GM23248 (cell line): ENCODE results near the gene CCT5. TPM values are rescaled to one million over a fixed set of nuclear protein-coding genes. Genes with fewer than 3 reads are reported as not detected.

Experiments used
- DNase-seq: peaks from one replicate; pipeline ENCODE4 v3.0.0-alpha.2; 2015
- H2AFZ ChIP-seq: fragments of 200-600 bp; sonication (generic); 2 replicates; pipeline ENCODE4 v1.6.1; 2016; ENCODE audit warnings: antibody characterized with exemption
- H3F3A ChIP-seq: fragments of 200-600 bp; sonication (generic); 2 replicates; pipeline ENCODE4 v1.6.1; 2016; ENCODE audit warnings: mild to moderate bottlenecking, antibody characterized with exemption, mixed run types; ENCODE audit not compliant: insufficient read depth
- H3K27ac ChIP-seq: fragments of 200-600 bp; sonication (generic); 2 replicates; pipeline ENCODE4 v1.5.1; 2016; ENCODE audit warnings: mild to moderate bottlenecking
- H3K27me3 ChIP-seq: fragments of 200-600 bp; sonication (generic); replicated peaks from 2 replicates; pipeline ENCODE4 v1.6.1; 2016; ENCODE audit warnings: mild to moderate bottlenecking; ENCODE audit not compliant: insufficient read depth
- H3K36me3 ChIP-seq: fragments of 200-600 bp; sonication (generic); 2 replicates; pipeline ENCODE4 v1.6.1; 2016; ENCODE audit warnings: low read depth, mild to moderate bottlenecking
- H3K4me1 ChIP-seq: fragments of 200-600 bp; sonication (generic); 2 replicates; pipeline ENCODE4 v1.6.1; 2016; ENCODE audit warnings: mild to moderate bottlenecking; ENCODE audit not compliant: insufficient read depth
- H3K4me2 ChIP-seq: fragments of 200-600 bp; sonication (generic); one replicate; pipeline ENCODE4 v1.6.1; 2016; ENCODE audit warnings: mild to moderate bottlenecking; ENCODE audit not compliant: unreplicated experiment
- H3K4me3 ChIP-seq: fragments of 200-600 bp; sonication (generic); 2 replicates; pipeline ENCODE4 v1.5.1; 2016; ENCODE audit warnings: mild to moderate bottlenecking
- H3K79me2 ChIP-seq: fragments of 200-600 bp; sonication (generic); 2 replicates; pipeline ENCODE4 v1.6.1; 2016; ENCODE audit warnings: mild to moderate bottlenecking; ENCODE audit not compliant: insufficient read depth
- H3K9ac ChIP-seq: fragments of 200-600 bp; sonication (generic); 2 replicates; pipeline ENCODE4 v1.6.1; 2016; ENCODE audit warnings: mild to moderate bottlenecking
- H3K9me2 ChIP-seq: fragments of 200-600 bp; sonication (generic); 2 replicates; pipeline ENCODE4 v1.6.1; 2016; ENCODE audit warnings: mixed run types, mild to moderate bottlenecking, moderate library complexity; ENCODE audit not compliant: insufficient read depth
- H3K9me3 ChIP-seq: fragments of 200-600 bp; sonication (generic); one replicate; pipeline ENCODE4 v1.6.1; 2017; ENCODE audit warnings: low read depth
- H4K20me1 ChIP-seq: fragments of 200-600 bp; sonication (generic); 2 replicates; pipeline ENCODE4 v1.6.0; 2016; ENCODE audit not compliant: insufficient read depth
- EZH2 ChIP-seq: fragments of 200-600 bp; sonication (generic); IDR thresholded peaks from 2 replicates; pipeline ENCODE4 v1.6.1; 2018; ENCODE audit warnings: antibody characterized with exemption, mild to moderate bottlenecking; ENCODE audit not compliant: insufficient read depth, poor library complexity, severe bottlenecking
- EZH2phosphoT487 ChIP-seq: fragments of 200-600 bp; sonication (generic); IDR thresholded peaks from 2 replicates; pipeline ENCODE4 v1.6.1; 2018; ENCODE audit warnings: antibody characterized with exemption, moderate library complexity, mild to moderate bottlenecking, low read depth; ENCODE audit not compliant: insufficient read depth
- WGBS, 2 experiments: methylation state at CpG; one replicate each; pipeline ENCODE4 v1.1.6; 2015 to 2017; ENCODE audit warnings: low lambda C conversion rate in 2 of 2, low coverage in 1 of 2; ENCODE audit errors: missing lambda C conversion rate in 2 of 2; 5-methylcytosine and 5-hydroxymethylcytosine counted together
- in situ Hi-C: fragments of 300-500 bp; cut with MboI; formaldehyde crosslinking; loops from 2 replicates; pipeline ENCODE4 v1.15.0; 2020
- polyA plus RNA-seq: library from polyadenylated mRNA; unstranded; fragments of >200 nt; fragmentation: Nextera tagmentation; extraction: Ambion mirVana; gene quantifications from 2 replicates; pipeline ENCODE4 v1.2.1, GENCODE V29; 2016
- total RNA-seq: library from RNA; depleted of rRNA; stranded (reverse); fragments of >200 nt; shearing (Covaris generic); gene quantifications from 2 replicates; pipeline ENCODE4 v1.2.3, GENCODE V29; 2014; rRNA removed

Gene CCT5
- total RNA-seq (301 and 392 TPM in 2 replicates), polyA plus RNA-seq (257 and 264 TPM in 2 replicates)

DNA sequence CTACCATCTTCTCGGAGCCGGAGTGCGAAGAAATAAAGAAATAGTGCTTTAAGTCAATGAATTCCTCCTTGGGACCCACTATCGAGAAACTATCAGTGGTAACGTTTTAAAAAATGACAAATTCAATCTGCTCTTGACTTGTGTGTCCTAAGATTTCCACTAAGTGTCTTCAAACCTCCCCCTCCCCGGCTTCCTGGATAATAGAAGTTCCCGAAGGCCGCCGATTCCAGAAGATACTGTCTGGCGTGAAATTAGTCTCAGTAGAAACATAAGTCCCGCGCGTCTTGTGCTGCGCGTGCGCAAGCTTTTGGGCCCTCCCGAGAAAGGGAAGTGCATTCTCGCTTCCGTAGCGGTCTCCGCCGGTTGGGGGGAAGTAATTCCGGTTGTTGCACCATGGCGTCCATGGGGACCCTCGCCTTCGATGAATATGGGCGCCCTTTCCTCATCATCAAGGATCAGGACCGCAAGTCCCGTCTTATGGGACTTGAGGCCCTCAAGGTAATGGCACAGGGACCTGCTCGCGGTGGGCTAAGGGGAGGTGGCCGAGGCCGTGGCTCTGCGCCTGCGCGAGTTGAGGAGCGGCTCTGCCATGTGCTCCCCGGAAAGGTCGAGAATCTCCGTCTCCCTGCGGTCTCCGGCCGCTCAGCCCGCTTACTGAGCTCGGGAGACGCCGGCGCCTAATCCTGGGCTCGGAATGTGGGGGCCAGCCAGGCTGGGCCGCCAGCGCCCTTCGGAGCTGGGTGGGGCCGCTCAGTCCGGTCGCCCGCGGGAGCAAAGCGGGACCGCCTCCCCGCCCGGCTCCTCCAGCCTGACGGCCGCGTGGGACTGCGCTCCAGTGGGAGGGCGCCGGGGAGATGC lies at the start of gene CCT5:
CCT5 (plus strand) TSS at position 333 of the 858 bp plus-strand sequence; CDS start at position 394, 61 bp downstream.
- Histone ChIP-seq H3F3A (0 out of 2 replicates have a peak, but pooled peaks cover 3% of the 10 kb centered on the region), H3K36me3 (peaks cover 22% of the 10 kb centered on the region), H3K4me1 (peaks cover 18% of the 10 kb centered on the region), H3K9me3 (no peaks in the 10 kb centered on the region), H3K9me2 (no peaks in the 10 kb centered on the region), H3K9ac (peak within 1 kb of the TSS; percentile 94), H3K27me3 (no peaks in the 10 kb centered on the region), H3K4me2 (peak within 1 kb of the TSS; percentile 87), H4K20me1 (peaks cover 18% of the 10 kb centered on the region; the same call in 1 of the 2 replicates), H2AFZ (peak within 1 kb of the TSS; percentile 87), H3K27ac (peak within 1 kb of the TSS; percentile 94), H3K79me2 (peaks cover 79% of the 10 kb centered on the region), H3K4me3 (peak within 1 kb of the TSS; percentile 96)
- in situ Hi-C loops = no loop called here
- TF ChIP-seq EZH2 = no peak
- no peak for TF ChIP-seq EZH2phosphoT487
- whole genome bisulfite sequencing, 2 experiments = 1% methylated on average over 65 to 67 of the region's 67 CpGs
- peak; percentile 99 for DNase-seq

DNA sequence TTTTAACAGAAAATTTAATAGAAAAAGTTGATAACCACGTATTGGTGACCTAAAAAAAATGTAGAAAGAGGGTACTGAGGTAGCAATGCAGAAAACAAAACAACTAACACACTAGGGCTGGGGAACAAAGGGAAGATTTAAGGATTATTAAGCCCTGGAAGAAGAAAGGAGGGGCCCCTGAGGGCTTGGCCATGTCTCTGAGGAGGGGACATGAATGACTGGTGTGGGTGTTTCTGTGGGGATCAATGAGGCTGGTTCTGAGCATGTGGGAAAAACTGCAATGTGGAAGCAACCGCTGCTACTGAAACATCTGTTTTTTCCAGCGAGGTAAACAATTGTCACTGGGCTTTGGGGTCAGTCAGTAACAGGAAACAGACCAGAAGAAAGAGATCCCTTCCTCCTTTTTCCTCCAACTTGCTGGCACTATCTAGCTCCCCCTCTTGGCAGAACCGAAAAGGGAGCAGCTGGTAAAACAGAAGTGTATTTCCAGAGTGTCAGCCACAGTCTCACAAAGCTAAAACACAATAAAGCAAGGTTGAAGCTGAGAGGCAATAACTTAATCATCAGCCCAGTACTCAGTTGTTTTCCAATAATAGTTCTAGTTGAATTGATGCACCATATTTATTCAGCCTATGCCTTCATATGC lies 48.7 kb upstream of the CCT5 start:
- Histone ChIP-seq H3K9me2 (no peaks in the 10 kb centered on the region), H2AFZ (no peak overlapping the region), H3K4me3 (no peak overlapping the region), H3F3A (no peaks in the 10 kb centered on the region), H3K27ac (no peak overlapping the region), H3K27me3 (no peaks in the 10 kb centered on the region), H3K4me2 (no peak overlapping the region), H3K79me2 (no peaks in the 10 kb centered on the region), H3K9ac (no peak overlapping the region), H3K9me3 (peaks cover 4% of the 10 kb centered on the region), H4K20me1 (no peaks in the 10 kb centered on the region), H3K4me1 (no peaks in the 10 kb centered on the region), H3K36me3 (no peaks in the 10 kb centered on the region)
- DNase-seq = no peak
- WGBS, 2 experiments = 47 to 62% methylated on average over 2 to 4 of the region's 4 CpGs
- TF ChIP-seq EZH2 (no peak), EZH2phosphoT487 (no peak)
- in situ Hi-C loops = no loop called here

DNA sequence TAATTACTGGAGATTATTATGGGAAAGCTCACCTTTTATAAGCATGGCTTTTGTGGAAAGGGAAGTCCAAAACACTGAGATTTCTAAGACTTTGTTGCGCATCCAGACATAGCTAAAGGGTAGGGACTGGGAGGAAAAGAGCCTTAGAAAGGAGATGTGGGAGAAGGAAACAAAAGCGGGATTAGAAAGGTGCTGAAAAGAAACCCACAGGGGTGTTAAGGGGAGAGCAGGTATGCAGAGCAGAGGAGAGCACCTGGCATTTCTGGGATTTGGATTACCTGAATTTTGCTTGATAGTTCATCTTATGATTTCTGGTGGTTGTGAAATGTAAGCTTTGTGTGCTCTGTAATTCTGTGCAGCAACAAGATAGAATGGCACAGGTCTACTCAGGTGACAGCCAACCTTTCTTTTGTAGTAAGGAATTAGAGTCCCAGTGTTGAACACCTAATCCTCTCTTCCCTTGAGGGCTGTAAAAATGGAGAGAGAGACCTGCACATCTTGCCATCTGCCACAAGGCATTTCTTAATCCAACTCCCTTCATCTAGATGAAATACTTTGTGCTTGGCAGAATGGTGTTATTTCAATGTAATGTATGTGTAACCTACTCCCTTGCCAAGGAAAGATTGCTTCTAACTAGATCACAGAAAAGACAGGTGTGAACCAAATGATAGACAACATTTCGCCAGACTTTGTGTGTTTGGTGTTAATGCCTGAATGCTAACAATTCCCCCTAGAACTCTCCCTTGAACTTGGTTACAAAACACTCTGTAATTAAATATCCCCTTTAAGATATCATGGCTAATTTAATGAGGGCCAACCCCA lies 47.8 kb upstream of the CCT5 start:
- no peak overlapping the region for H2AFZ ChIP-seq
- no peaks in the 10 kb centered on the region for H3K79me2 ChIP-seq
- H3K4me1 ChIP-seq = no peaks in the 10 kb centered on the region
- H3K27ac ChIP-seq = no peak overlapping the region
- in situ Hi-C loops = no loop called here
- TF ChIP-seq EZH2 (no peak), EZH2phosphoT487 (no peak)
- H3K4me2 ChIP-seq = no peak overlapping the region
- H3K36me3 ChIP-seq = no peaks in the 10 kb centered on the region
- WGBS, 2 experiments = 82 to 83% methylated on average over 3 of the region's 3 CpGs
- no peak overlapping the region for H3K4me3 ChIP-seq
- no peak for DNase-seq
- H3K27me3 ChIP-seq = no peaks in the 10 kb centered on the region
- H3K9me2 ChIP-seq = no peaks in the 10 kb centered on the region
- no peak overlapping the region for H3K9ac ChIP-seq
- H3K9me3 ChIP-seq = peaks cover 4% of the 10 kb centered on the region
- no peaks in the 10 kb centered on the region for H4K20me1 ChIP-seq
- no peaks in the 10 kb centered on the region for H3F3A ChIP-seq

GRCh38 chr5:10209004-10209403 lies 41.1 kb upstream of the CCT5 start:
- no peak for DNase-seq
- H3K4me1 ChIP-seq = no peaks in the 10 kb centered on the region
- TF ChIP-seq EZH2phosphoT487 (no peak), EZH2 (no peak)
- no peak overlapping the region for H3K4me3 ChIP-seq
- H3K4me2 ChIP-seq = no peak overlapping the region
- H3K9ac ChIP-seq = no peak overlapping the region
- H4K20me1 ChIP-seq = no peaks in the 10 kb centered on the region
- H3K9me3 ChIP-seq = no peaks in the 10 kb centered on the region
- no peaks in the 10 kb centered on the region for H3F3A ChIP-seq
- WGBS, 2 experiments = 96 to 97% methylated on average over 1 of the region's 1 CpG
- no peak overlapping the region for H2AFZ ChIP-seq
- no peaks in the 10 kb centered on the region for H3K79me2 ChIP-seq
- H3K36me3 ChIP-seq = no peaks in the 10 kb centered on the region
- in situ Hi-C loops = no loop called here
- no peaks in the 10 kb centered on the region; the same call in 1 of the 2 replicates for H3K9me2 ChIP-seq
- H3K27ac ChIP-seq = no peak overlapping the region
- H3K27me3 ChIP-seq = no peaks in the 10 kb centered on the region
